GM12878 (cell line): Measurements from ENCODE around the gene LYRM4. TPM values are rescaled to one million over a fixed set of nuclear protein-coding genes. Genes with fewer than 3 reads are reported as not detected.

Experiments used
- ATAC-seq: fragments of 200-7000 bp; cut with Tn5 transposase; 3 replicates; pipeline ENCODE4 v1.9.1; 2020; ENCODE audit warnings: mild to moderate bottlenecking, moderate library complexity
- BruUV-seq: library from RNA; stranded (reverse); fragments of 400-500 nt; replicated peaks from 2 replicates; lab custom pipeline; 2021; lab: Mats Ljungman, UMichigan
- CTCF ChIA-PET: fragments of 300-600 bp; sonication (Branson Sonifier 250); formaldehyde crosslinking; extraction: SDS; loops from one replicate; lab custom pipeline; 2021; ENCODE audit warnings: inconsistent platforms; lab: Yijun Ruan, JAX
- POLR2A ChIA-PET: fragments of 350-600 bp; formaldehyde crosslinking; extraction: SDS; loops from one replicate; lab custom pipeline; 2021; ENCODE audit warnings: inconsistent platforms; lab: Charles Lee
- RAD21 ChIA-PET: fragments of 300-600 bp; sonication (Branson Sonifier 250); formaldehyde crosslinking; loops from one replicate; lab custom pipeline; 2023; ENCODE audit warnings: antibody characterized with exemption; ENCODE audit not compliant: unreplicated experiment; lab: Charles Lee
- SMC1A ChIA-PET: fragments of 300-600 bp; sonication (Branson Sonifier 250); formaldehyde crosslinking; loops from one replicate; lab custom pipeline; 2023; ENCODE audit not compliant: unreplicated experiment, uncharacterized antibody; lab: Charles Lee
- DNase-seq: peaks from one replicate; pipeline ENCODE4 v3.0.0-alpha.2; 2011; ENCODE audit warnings: low read depth, low spot score
- FAIRE-seq: peaks from 3 replicates; lab custom pipeline; 2011; peaks lifted over from hg19 to GRCh38; lab: Jason Lieb, UNC
- H2AFZ ChIP-seq: 2 replicates; pipeline ENCODE4 v1.6.0; 2011; ENCODE audit warnings: low read depth, low read length, control low read depth; ENCODE audit not compliant: control insufficient read depth
- H3K27ac ChIP-seq: 2 replicates; pipeline ENCODE4 v1.5.1; 2011; ENCODE audit warnings: control low read depth; ENCODE audit not compliant: control insufficient read depth, insufficient read depth
- H3K27me3 ChIP-seq, 2 experiments: replicated peaks in 1 of 2; 2 replicates each; pipeline versions ENCODE4 v1.6.0 to v1.6.1; 2011; ENCODE audit warnings: low read length in 1 of 2; ENCODE audit not compliant: control insufficient read depth in 2 of 2, insufficient read depth in 2 of 2
- H3K36me3 ChIP-seq, 2 experiments: 2 replicates each; pipeline ENCODE4 v1.5.1; 2011; ENCODE audit warnings: low read length in 1 of 2; ENCODE audit not compliant: control insufficient read depth in 2 of 2, insufficient read depth in 2 of 2
- H3K4me1 ChIP-seq: 2 replicates; pipeline ENCODE4 v1.6.1; 2011; ENCODE audit warnings: mild to moderate bottlenecking, low read length, moderate library complexity, mixed read lengths; ENCODE audit not compliant: control insufficient read depth, insufficient read depth
- H3K4me2 ChIP-seq: 2 replicates; pipeline ENCODE4 v1.6.0; 2011; ENCODE audit warnings: control low read depth; ENCODE audit not compliant: control insufficient read depth, insufficient read depth
- H3K4me3 ChIP-seq: fragments of 200-600 bp; sonication (generic); 2 replicates; pipeline ENCODE4 v1.5.1; 2016
- H3K79me2 ChIP-seq: 2 replicates; pipeline ENCODE4 v1.6.0; 2011; ENCODE audit warnings: low read length; ENCODE audit not compliant: control insufficient read depth, insufficient read depth
- H3K9ac ChIP-seq: 2 replicates; pipeline ENCODE4 v1.8.0; 2011; ENCODE audit warnings: low read length, control low read depth, mixed read lengths; ENCODE audit not compliant: control insufficient read depth, insufficient read depth
- H3K9me3 ChIP-seq: replicated peaks from 3 replicates; pipeline ENCODE4 v1.5.1; 2011; ENCODE audit warnings: mild to moderate bottlenecking, low read length; ENCODE audit not compliant: control insufficient read depth, insufficient read depth
- H4K20me1 ChIP-seq: 2 replicates; pipeline ENCODE4 v1.6.0; 2011; ENCODE audit not compliant: control insufficient read depth, insufficient read depth
- CBX3 ChIP-seq: fragments of 200-600 bp; sonication (generic); IDR thresholded peaks from 2 replicates; pipeline ENCODE4 v1.6.1; 2016; ENCODE audit warnings: low read depth, borderline replicate concordance
- CREM ChIP-seq: IDR thresholded peaks from 2 replicates; pipeline ENCODE4 v1.6.1; 2014; ENCODE audit warnings: antibody characterized with exemption, low read depth
- E2F8 ChIP-seq: fragments of 450-650 bp; IDR thresholded peaks from 2 replicates; pipeline ENCODE4 v1.6.1; 2018; ENCODE audit warnings: mild to moderate bottlenecking, low read depth, moderate library complexity; ENCODE audit not compliant: partially characterized antibody
- FOXM1 ChIP-seq: IDR thresholded peaks from 2 replicates; pipeline ENCODE4 v1.6.1; 2012; ENCODE audit warnings: low read depth, mild to moderate bottlenecking, inconsistent platforms, low read length, moderate library complexity
- HDGF ChIP-seq: fragments of 450-650 bp; IDR thresholded peaks from 2 replicates; pipeline ENCODE4 v1.6.1; 2016; ENCODE audit warnings: antibody characterized with exemption
- MAX ChIP-seq: IDR thresholded peaks from 2 replicates; pipeline ENCODE4 v1.6.1; 2012; ENCODE audit warnings: low read depth, low read length, improper control_type of control experiment
- MEF2B ChIP-seq: fragments of 450-650 bp; IDR thresholded peaks from 2 replicates; pipeline ENCODE4 v1.6.1; 2018; ENCODE audit warnings: mild to moderate bottlenecking, moderate library complexity; ENCODE audit not compliant: partially characterized antibody, poor library complexity, severe bottlenecking
- MLLT1 ChIP-seq: fragments of 450-650 bp; IDR thresholded peaks from 2 replicates; pipeline ENCODE4 v1.6.1; 2016; ENCODE audit warnings: mild to moderate bottlenecking
- MXI1 ChIP-seq: fragments of 150-350 bp; IDR thresholded peaks from 2 replicates; pipeline ENCODE4 v1.6.1; 2011; ENCODE audit warnings: low read depth, mild to moderate bottlenecking, inconsistent platforms, low read length, improper control_type of control experiment
- NFYA ChIP-seq: IDR thresholded peaks from 2 replicates; pipeline ENCODE4 v1.6.1; 2011; ENCODE audit warnings: low read depth, mild to moderate bottlenecking, low read length, improper control_type of control experiment, borderline replicate concordance
- SRF ChIP-seq, 2 experiments: IDR thresholded peaks; 2 replicates each; pipeline ENCODE4 v1.6.1; 2011; ENCODE audit warnings: low read depth in 2 of 2, low read length in 2 of 2, mild to moderate bottlenecking in 1 of 2, moderate library complexity in 1 of 2
- TBL1XR1 ChIP-seq: IDR thresholded peaks from 2 replicates; pipeline ENCODE4 v1.6.1; 2012; ENCODE audit warnings: low read depth, low read length, improper control_type of control experiment
- TCF7 ChIP-seq: IDR thresholded peaks from 2 replicates; pipeline ENCODE4 v1.6.1; 2014; ENCODE audit warnings: antibody characterized with exemption, borderline replicate concordance
- WRNIP1 ChIP-seq: IDR thresholded peaks from 2 replicates; pipeline ENCODE4 v1.6.1; 2011; ENCODE audit warnings: low read depth, low read length, improper control_type of control experiment, borderline replicate concordance
- ZZZ3 ChIP-seq: IDR thresholded peaks from 2 replicates; pipeline ENCODE4 v1.6.1; 2011; ENCODE audit warnings: low read depth; ENCODE audit not compliant: control insufficient read depth, insufficient read length
- WGBS: methylation state at CpG from one replicate; pipeline ENCODE4 v1.1.6; 2016; ENCODE audit warnings: low lambda C conversion rate; ENCODE audit not compliant: insufficient replicate concordance, insufficient coverage; ENCODE audit errors: missing lambda C conversion rate; 5-methylcytosine and 5-hydroxymethylcytosine counted together
- in situ Hi-C: fragments of 300-500 bp; cut with MboI; formaldehyde crosslinking; loops from 9 replicates; pipeline ENCODE4 v1.14.3; 2018; ENCODE audit warnings: mixed read lengths
- intact Hi-C: fragments of 100-400 bp; cut with micrococcal nuclease; formaldehyde crosslinking; loops from one replicate; pipeline ENCODE4 v1.14.2; 2022; ENCODE audit not compliant: unreplicated experiment
- polyA plus RNA-seq, 11 experiments: library from polyadenylated mRNA; depleted of rRNA in 4 of 11; unstranded in 6 of 11; stranded (reverse) in 5 of 11; fragments of >200 nt; fragmentation: Nextera tagmentation in 4 of 11; fragmentation: Illumina TruSeq in 1 of 11; extraction: Ambion mirVana in 4 of 11; extraction: Trizol in 1 of 11; gene quantifications; 1 replicate in 1 of 11; 2 replicates in 10 of 11; pipeline versions ENCODE4 v1.2.1 to v1.2.3, GENCODE V29; 2011 to 2016; ENCODE audit warnings: inconsistent platforms in 2 of 11, missing spikeins in 2 of 11, low read depth in 1 of 11
- total RNA-seq, 4 experiments: library from RNA; depleted of rRNA in 3 of 4; stranded (reverse); fragments of >200 nt in 3 of 4; fragmentation: Illumina TruSeq in 1 of 4; extraction: Trizol in 1 of 4; gene quantifications; 2 replicates each; pipeline versions ENCODE4 v1.2.1 to v1.2.3, GENCODE V29; 2013 to 2021

The LYRM4 gene
- total and polyA plus RNA-seq, 10 of the 15 experiments (the other 5 are each of a cell fraction or from before 2014, with no cell fraction given) = 32.7 to 66.8 (median 44.0) TPM

- H4K20me1 ChIP-seq = no peaks in the 10 kb centered on the region
- no peaks in the 10 kb centered on the region for H3K79me2 ChIP-seq
- in situ Hi-C loops = no loop called here
- H3K36me3 ChIP-seq = no peaks in the 10 kb centered on the region
- no peaks in the 10 kb centered on the region for H3K9me3 ChIP-seq
- no peak overlapping the region for H3K27ac ChIP-seq
- TF ChIP-seq SRF (IDR thresholded peaks at IDR 0.05; ENCODE audit: low read depth in 2 of 2, low read length in 2 of 2) = no peak
- TF ChIP-seq MEF2B = no peak
- no peak for TF ChIP-seq MAX
- no peak overlapping the region for H3K4me3 ChIP-seq
- no peak overlapping the region for H3K9ac ChIP-seq
- no peak for DNase-seq
- H2AFZ ChIP-seq = no peak overlapping the region
- ChIA-PET POLR2A (no interaction called here), RAD21 (no interaction called here), CTCF (no interaction called here), SMC1A (no interaction called here)
- H3K4me1 ChIP-seq = no peaks in the 10 kb centered on the region
- no peak for FAIRE-seq
- H3K4me2 ChIP-seq = no peak overlapping the region
- no peaks in the 10 kb centered on the region for H3K27me3 ChIP-seq
- no TSS peak for BruUV-seq
- 91% methylated on average over 16 of the region's 16 CpGs for WGBS
- intact Hi-C loops = no loop called here
- ATAC-seq = no peak
Measured at GRCh38 chr6:5110246-5110645, 150.5 kb downstream of the LYRM4 start.

GRCh38 chr6:5109436-5109835, 151.3 kb downstream of the LYRM4 start:
- FAIRE-seq (no peak), DNase-seq (no peak), ATAC-seq (no peak)
- no TSS peak for BruUV-seq
- CTCF ChIA-PET = no interaction called here
- SMC1A ChIA-PET = no interaction called here
- POLR2A ChIA-PET = no interaction called here
- no peak overlapping the region for H2AFZ ChIP-seq
- H3K27ac ChIP-seq = no peak overlapping the region
- H3K4me1 ChIP-seq = no peaks in the 10 kb centered on the region
- intact Hi-C loops (no loop called here), in situ Hi-C loops (no loop called here)
- no peaks in the 10 kb centered on the region for H3K79me2 ChIP-seq
- no peaks in the 10 kb centered on the region for H3K9me3 ChIP-seq
- H3K27me3 ChIP-seq = no peaks in the 10 kb centered on the region
- H3K4me2 ChIP-seq = no peak overlapping the region
- no peak overlapping the region for H3K4me3 ChIP-seq
- H3K36me3 ChIP-seq = no peaks in the 10 kb centered on the region
- H3K9ac ChIP-seq = no peak overlapping the region
- RAD21 ChIA-PET = no interaction called here
- no peaks in the 10 kb centered on the region for H4K20me1 ChIP-seq
- WGBS = 84% methylated on average over 10 of the region's 10 CpGs
- TF ChIP-seq TCF7 = no peak
- no peak for TF ChIP-seq CREM
- TF ChIP-seq WRNIP1 = no peak
- TF ChIP-seq NFYA = no peak
- TF ChIP-seq HDGF = no peak
- TF ChIP-seq MLLT1 = no peak
- TF ChIP-seq E2F8 = no peak
- TF ChIP-seq ZZZ3 = no peak
- TF ChIP-seq TBL1XR1 = no peak
- TF ChIP-seq FOXM1 = no peak
- no peak for TF ChIP-seq MXI1
- no peak for TF ChIP-seq CBX3
